HG03558 (cell line): ENCODE measurements around the gene SPEM3.

Experiments
- ATAC-seq: cut with Tn5 transposase; IDR thresholded peaks from one replicate; pipeline ENCODE4 v1.9.1; 2021; ENCODE audit warnings: moderate number of reproducible peaks; ENCODE audit not compliant: unreplicated experiment; ENCODE audit errors: extremely low read depth

Gene SPEM3

DNA sequence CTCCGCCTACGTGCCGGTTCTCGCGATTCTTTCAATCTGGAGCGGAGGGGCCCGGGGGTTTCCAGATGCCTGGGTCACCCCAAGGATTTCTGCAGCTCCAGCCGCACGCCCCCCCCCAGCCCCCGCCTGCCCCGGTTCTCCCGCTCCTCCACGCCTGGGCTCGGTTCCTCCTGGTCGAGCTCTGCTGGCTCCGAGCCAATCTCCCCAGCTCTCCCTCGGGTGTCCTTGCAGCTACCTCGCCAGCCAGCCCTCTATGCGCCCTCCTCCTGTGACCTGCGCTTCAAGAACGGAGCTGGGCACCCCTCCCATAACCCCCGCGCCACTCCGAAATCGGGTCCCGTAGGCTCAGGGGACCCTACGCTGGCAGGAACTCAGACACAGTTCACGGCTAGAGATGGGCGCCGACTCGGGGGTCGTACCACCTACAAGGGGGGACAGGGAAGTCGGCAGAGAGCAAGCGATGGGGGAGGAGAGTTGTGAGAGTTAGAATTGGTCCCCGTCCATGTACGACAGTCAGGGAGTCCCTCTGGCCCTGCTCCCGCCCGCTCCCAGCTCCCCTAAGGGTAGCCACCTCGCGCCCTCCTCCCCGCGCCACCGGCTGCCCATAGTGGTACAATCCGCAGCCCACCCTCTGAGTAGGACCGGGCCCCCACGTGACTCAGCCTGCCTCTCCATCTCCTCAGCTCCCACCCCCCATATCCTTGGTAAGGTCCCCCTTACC, 11.6 kb downstream of the SPEM3 start:
- no peak for ATAC-seq

DNA sequence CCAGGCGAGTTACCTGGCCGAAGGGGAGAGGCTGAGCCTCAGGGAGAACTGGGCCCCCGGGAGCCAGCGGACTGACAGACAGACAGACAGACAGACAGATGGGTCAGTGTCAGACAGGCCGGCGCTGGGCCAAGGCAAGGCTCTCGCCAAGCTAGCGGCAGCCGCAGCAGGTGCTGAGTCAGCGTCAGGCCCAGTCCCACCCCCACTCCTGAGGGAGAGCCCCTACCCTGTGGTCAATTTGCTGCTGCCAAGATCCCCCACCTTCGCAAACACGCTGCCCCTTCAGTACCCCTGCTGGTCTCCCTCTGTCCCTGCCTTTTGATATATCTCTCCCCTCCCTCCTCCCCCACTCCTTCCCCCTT, 12.2 kb downstream of the SPEM3 start:
- ATAC-seq = no peak

DNA sequence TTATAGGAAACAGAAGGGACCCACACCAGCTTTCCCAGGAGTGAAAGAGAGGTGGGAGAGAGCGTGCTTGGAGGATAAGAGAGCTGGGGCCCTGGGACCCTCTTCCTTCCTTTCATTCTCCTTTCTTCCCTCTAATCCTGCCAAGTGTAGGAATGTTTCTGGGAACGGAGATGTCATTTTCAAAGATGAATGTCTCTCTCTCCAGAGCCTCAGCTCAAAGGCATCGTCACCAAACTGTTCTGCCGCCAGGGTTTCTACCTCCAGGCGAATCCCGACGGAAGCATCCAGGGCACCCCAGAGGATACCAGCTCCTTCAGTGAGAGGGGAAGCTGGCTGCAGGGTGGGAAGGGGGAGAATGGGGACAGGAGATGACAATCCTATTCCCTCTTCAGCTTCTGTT, 12.6 kb downstream of the SPEM3 start:
- no peak for ATAC-seq

DNA sequence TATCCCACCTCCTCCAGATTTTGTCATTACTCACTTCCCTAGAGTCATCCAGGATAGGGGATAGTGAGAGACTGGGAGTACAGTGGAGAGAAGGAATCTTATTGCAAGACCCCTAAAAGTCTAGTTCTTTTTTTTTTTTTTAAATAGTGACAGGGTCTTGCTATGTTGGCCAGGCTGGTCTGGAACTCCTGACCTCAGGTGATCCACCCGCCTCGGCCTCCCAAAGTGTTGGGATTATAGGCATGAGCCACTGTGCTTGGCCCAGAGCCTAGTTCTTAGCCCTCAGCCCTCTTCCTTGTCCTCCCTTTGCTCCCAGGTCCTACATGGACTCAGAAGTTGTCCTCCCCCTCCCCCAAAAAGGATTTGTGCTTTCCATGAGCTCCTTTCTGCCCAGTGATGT, 13.5 kb downstream of the SPEM3 start:
- no peak for ATAC-seq

DNA sequence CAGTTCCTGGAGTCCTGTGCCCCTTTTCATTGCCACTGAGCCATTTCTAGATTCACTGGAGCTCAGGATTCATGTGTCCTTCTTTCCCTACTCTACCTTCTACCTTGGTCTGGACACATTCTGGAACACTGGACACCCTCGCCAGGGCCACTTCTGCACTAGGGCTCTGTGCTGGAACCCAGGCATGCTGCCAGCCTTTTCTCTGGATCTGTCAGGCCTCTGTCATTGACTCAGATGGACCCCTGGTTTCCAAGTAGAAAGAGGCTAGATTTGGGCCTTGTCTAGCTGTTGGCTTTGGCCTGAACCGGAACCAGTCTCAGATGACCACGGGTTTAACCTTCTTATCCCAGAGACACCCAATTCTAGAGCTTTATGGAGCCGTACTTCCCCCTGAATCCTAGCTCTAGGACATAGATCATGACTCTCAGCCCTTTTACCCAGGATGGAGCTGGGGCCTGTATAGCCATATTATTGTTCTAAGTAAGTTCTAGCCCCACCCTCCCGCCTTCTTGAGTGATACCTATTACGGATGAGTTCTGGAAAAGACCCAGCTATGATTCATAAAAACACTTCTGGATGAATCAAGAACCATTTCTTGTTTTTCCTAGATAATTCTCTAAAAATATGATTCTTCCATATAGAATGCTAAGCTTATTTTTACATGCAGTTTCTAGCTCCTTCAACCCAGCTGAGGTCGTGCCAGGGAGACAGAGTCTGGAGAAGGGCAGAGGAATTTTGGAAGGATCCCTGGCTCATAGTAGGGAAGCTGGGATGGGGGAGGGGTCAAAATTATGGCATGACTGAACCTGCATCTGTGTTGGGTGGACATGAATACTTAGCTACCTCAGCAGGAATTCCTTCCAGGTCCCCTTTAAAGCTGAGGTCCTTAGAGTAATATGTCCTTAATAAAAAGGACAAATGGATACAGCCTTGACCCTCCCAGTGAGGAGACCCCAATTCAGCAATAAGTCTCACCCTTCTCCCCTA, 15.1 kb downstream of the SPEM3 start:
- no peak for ATAC-seq

DNA sequence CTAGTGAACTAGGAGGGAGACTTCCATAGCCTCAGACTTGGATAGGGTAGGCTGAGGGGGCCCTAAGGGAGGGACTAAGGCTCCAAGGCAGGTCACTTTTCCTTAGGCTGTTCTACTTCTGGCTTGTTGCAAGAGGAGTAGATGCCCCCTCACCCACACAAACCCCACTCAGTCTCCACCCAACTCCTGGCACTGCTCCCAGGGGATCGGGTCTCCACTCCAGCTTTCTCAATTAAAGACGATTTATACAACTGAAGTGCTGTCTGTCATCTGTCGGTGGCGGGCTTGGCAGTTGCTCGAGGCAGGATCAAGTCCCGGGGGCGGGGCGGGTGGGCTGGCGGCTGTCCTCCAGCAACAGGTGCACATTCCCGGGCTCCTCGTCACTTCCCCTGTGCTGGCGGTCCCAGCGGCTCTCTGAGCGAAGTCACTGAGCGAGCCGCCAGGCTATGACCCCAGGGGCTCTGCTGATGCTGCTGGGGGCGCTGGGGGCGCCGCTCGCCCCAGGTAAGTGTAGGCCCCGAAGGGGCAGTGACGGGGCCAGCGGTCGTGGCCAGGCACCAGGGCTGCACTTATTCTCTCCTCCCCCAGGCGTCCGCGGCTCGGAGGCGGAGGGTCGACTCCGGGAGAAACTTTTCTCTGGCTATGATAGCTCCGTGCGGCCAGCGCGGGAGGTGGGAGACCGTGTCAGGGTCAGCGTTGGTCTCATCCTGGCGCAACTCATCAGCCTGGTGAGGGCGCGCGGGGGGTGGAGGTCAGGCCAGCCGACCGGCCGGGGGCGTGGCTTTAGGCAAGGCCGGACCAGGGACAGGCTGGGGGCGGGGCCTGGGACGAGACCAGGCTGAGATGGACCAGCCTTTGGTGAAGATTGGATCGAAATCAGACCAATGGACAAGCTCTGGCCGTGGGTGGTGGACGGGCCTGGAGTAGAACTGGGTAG, 16.3 kb downstream of the SPEM3 start, which contains the start of gene CHRNB1:
CHRNB1 (plus strand) TSS at position 380 of the 937 bp plus-strand sequence; CDS start at position 447, 67 bp downstream.
- ATAC-seq = no peak

DNA sequence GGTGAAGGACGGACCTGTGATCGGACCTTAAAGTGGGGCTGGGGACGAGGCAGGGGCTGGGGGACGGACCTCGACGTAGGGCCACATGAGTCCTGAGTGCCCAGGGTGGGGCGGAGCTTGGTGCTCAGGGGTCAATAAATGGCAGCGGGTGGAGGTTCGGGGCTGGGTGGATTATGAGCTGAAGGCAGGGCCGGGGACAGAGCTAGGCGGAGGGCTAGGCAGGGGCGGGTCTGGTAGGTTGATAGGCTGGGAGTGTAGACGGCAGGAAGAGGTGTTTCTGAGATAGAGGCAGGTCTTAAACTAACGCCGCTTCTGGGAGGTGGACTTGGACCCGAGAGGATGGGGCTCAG, 16.9 kb downstream of the SPEM3 start:
- ATAC-seq = no peak

DNA sequence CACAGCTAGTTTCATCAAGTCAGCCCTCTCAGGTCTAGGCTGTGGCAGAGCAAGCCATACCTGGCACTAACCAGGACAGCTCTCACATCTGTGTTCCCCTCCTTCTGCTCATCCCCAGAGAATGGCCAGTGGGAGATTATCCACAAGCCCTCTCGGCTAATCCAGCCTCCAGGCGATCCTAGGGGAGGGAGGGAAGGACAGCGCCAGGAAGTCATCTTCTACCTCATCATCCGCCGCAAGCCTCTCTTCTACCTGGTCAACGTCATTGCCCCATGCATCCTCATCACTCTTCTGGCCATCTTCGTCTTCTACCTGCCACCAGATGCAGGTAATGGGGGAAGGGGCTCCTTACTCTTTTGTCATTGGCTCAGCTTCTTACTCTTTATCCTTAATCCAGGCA, 19.8 kb downstream of the SPEM3 start:
- no peak for ATAC-seq

DNA sequence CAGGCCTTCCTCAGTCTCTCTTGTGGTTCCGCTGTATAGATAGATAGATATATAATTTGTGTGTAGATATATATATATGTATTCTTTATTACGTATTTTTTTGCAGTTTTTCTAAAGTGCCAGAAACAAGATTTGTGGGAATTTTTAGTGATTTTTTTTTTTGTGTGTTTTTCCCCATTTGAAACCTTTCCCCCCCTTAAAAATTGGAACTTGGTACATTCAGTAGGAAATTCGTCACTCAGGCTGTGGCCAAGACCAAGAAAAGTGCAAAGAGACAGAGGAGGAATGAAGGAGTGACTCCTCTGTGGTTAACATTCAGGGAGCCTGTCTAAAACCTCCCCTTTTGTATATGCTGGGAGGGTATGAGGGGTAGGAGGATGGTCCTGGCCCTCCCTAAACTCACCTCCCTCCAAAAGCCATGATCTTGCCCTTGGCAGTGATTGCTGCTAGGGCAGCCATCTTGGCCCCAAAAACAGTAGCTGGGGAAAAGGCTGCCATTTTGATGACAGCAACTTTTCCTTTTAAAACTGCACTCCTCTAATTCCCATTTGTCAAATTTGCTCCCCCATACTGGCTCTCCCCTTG, 31.4 kb downstream of the SPEM3 start:
- ATAC-seq = no peak

DNA sequence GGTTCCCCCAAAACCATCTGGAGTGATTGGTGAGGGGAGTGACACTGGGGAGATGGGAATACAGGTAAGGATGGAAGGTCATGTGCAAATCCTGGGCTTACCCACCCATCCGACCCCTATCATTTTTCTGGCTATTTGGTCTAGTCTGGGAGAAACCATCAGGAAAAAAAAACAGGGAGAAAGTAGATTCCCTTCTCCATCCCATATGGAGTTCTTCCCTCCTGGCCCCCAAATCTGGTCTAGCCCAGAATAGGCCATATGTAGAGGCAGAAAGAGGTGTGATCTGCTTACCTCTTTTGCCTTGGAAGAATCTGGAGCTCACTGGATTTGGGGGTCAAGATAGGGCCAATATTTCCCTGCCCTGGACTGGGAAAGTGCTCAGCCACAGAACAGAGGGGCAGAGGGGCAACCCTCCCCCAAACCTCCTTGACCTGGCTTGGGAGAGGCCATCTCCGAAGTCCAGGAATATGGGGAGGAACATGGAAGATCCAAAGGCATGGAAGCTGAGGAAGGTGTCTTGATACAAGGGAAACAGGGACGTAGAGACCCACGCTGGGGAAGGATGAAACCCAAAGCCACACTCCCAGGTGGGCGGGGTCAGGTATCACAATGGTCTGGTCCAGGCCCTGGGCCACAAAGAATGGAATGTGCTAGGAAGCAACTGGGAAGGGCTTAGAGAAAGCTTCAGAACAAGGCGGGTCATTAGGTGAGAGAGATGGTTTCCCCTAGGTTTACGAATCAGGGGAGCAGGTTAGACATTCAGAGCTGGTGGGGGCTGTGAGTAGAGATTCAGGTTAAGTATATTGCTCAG, 32.4 kb downstream of the SPEM3 start:
- no peak for ATAC-seq

DNA sequence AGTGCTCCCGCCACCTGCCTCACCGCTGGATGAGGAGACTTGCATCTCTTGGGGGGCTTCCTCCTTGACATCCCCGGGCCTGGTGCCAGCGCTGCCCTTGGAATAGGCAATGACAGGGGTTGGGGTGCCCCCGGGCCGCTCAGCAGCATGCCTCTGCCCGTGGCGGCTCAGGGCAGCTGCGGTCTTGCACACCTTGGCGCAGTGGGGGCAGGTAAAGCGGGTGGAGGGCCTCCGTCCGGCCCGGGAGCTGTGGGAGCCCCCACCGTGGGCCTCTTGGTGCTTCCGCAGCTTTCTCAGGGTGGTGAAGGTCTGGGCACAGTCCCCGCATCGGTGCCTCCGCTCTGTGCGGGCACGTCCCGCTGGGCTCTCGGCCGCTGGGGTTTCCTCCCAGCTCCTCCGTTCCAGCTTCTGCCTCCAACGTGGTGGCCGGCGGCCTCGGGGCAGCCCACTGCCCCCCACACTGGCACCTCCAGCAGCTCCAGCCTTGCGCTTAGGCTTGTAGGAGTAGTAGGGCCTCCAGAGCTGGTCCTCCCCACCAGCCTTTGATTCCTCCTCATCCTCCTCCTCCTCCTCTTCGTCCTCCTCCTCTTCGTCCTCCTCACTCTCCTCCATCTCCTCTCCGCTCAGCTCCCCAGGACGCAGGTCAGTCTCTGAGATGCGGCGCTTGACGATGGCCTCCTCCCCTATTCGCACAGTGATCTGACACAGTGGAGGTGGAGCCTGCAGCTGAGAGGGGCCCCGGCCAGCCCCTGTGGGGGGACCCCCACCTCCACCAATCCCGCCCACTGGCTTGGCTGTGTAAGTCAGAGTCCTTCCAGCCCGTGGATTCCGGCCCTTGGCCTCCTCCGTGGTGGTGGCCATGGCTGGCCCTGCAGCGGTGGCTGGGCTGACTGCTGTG, 34.1 kb downstream of the SPEM3 start:
- ATAC-seq = no peak

DNA sequence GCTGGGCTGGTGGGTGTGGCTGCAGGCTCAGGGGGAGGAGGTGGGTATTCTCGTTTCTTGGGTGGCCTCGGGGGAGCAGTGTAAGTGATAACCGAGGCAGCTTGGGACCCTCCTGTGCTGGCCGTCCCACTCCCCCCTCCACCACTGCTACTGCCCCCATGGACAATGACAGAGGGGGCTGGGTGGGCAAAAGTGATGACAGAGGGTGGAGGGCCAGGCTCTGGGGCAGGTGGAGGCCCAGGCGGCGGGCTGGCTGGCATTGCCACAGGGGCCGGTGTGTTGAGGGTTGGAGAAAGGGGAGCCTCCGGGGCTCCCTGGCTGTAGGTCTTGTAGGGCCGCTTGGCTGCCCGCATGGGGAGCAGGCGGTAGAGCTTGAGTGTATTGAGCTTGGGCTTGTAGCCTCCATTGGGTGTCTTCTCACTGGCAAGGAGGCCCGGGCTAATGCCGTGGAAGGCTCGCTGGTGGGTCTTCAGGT, 34.8 kb downstream of the SPEM3 start:
- ATAC-seq = no peak

DNA sequence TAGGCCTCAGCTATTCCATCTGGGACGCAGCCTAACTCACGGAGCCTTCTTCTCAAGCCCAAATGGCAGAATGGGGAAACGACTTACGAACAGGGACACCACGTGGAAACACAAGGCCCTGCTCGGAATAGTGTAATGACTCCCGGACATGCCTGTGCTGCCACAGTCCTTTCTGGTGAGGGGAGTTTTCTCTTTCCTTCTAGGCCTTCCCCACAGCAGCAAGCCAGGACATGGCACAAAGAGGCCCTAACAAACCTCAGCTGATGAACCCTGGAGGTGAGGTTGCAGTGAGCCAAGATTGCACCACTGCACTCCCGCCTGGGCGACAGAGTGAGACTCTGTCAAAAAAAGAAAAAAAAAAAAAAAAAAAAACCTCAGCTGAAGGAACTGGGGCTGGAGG, 35.4 kb downstream of the SPEM3 start:
- no peak for ATAC-seq

DNA sequence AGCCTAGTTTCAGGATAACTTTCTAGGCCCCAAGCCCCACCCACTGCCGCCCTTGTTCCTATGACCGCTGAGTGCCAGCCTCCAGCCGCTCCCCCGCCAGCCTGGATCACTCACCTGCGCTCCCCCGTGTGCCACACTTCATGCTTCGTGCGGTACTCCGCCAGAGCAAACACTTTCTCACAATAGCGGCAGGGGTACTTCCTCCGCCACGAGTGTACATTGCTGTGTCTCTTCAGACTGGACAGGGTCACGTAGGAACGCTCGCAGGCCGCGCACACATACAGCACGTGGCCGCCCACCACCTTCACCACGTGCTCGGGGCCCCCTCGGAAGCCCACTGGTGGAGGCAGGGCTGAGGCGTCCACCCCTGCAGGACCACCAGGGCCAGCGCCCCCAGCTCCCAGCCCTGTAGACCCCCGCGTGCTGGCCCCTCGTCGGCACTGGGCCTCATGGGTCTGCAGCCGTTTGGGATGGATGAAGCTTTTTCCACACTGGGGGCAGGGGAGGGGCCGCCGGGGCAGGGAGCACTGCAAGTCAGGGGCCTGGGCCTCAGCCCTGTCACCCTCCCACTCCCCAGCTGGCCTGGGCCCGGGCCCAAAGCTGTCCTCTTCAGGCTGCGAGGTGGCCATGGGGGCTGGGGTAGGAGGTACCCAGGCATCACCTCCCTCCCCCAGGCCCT, 37.1 kb downstream of the SPEM3 start:
- ATAC-seq = no peak

DNA sequence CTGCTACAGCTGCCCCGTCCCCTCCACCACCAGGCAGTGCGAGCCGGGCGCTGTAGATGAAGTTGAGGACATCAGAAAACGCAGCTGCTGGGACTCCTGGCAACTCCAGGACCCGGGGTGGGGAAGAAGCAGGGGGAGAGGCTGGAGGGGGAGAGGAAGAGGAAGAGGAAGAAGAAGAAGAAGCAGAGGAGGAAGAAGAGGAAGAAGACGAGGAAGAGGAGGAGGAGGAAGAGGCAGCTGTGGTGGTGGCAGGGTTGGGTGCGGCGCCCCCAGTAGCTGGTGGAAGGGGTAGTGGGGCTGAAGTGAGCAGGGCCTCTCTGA, 37.6 kb downstream of the SPEM3 start:
- no peak for ATAC-seq

DNA sequence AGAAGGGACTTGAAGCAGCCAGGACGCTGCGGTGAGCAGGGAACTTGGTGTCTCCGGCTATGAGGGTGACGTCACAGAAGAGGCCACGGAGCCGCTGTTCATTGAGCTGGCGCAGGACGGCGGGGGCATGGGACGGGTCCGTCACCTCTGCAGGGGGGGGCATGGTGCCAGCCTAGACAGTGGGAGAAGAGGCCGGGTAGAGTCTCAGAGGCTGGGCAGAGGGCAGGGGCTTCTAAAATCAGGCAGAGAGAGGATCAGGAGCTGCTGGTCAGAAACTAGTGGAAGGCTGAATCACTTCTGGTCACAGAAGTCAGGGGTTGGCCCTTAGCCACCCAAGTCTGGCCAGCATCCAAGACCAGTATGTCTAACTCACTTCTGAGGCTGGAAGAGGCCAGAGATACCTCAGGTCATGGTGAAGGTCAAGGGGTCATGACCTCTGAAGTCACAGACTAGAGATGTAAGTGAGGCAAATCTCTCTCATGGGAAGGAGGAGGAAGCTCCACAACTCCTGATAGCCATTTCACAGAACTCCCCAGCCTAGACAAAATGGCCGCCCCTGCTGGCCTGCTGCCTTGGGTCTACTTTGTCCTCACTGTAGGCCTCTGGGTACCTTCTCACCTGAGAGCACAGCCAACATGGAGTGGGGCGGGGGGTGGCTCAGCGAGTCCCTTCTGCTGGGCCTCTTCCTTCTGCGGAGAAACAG, 38.1 kb downstream of the SPEM3 start:
- ATAC-seq = no peak

DNA sequence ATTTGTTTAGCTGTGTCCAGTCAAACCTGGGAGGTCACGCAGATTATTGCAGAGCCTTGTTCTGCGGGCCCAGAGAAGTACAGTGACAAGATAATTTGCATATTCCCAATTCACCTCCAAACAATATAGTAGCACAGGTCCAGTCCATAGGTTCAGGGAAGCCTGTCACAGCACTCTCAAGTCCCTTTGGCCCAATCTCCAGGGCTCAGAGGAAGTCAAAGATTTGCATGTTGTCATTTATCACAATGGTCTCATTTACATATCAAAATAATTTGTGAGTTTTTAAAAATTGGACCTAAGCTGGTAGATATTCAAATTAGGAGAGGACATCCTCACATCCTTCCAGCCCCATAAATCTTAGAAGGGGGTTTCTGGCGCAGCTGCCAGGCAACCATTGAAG, 38.8 kb downstream of the SPEM3 start:
- no peak for ATAC-seq
